NK-92 treated with Interleukin-12 subunit alpha and Interleukin-12 subunit beta, amount 100 ng/mL, for 24 hours (cell line): ENCODE data around the gene TMTC4.
"Not testable (repeated sequence)": the region's sequence is repeated elsewhere in the genome, so short reads cannot be mapped to it uniquely, and the experiment has no call there.

ENCODE experiments used
- DNase-seq: peaks from one replicate; lab custom pipeline; 2025; lab: John Stamatoyannopoulos, UW

The TMTC4 gene

DNA sequence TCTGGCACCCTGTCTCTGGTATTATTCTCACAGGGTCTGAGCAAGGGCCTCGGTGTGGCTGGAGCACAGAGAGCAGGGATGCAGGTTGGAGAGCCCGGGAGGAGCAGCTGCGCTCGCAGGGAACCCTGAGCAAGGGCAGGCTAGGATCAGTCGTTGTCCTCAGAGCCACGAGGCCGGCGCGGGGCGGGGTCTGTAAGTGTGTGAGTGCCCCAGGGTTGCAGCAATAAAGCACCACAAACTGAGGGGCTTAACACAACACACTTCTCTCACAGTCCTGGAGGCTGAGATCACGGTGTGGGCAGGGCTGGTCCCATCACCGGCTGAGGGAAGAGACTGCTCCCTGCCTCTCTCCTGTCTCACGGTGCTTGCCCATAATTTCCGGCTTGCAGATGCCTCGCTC lies 47.5 kb downstream of the TMTC4 start:
- DNase-seq: no peak

DNA sequence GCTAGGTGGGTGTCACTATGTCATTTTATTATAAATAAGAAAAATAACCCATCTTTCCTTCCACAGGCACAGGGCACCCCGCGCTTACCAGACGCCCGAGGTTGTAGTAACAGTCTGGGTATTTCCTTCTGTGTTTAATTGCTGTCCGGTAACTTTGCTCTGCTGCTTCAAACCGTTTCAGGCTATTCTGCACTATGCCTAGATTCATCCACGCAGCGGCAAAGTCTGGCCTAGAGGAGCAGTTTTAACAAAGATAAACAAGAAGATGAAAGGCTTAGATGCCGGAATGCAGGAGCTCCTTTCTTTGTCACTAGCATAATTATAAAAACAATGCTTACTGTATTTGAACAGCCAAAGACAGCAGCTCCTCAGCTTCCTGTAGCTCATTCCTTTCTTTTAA lies 49.1 kb downstream of the TMTC4 start:
- no peak for DNase-seq

DNA sequence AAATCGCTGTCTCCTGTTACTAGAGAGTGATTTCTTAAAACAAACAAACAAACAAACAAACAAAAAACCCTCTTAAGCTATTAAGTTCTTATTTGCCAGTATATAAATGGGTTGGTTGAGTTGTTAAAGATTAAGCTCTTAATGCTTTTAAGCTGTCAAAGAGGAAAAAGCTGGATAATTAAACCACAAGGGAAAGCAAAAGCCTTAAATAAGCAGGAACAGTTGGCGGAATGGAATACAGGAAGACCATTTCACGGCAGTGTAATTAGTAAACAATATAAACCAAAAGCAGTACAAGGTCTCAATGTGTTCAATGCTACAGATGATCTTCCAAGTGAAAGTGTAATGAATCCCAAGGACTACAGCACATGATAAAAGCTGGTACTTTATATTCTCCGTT lies 53.8 kb downstream of the TMTC4 start:
- no peak for DNase-seq

- DNase-seq: no peak
These were observed 54.7 kb downstream of the TMTC4 start for GRCh38 chr13:100619940-100620339.

DNA sequence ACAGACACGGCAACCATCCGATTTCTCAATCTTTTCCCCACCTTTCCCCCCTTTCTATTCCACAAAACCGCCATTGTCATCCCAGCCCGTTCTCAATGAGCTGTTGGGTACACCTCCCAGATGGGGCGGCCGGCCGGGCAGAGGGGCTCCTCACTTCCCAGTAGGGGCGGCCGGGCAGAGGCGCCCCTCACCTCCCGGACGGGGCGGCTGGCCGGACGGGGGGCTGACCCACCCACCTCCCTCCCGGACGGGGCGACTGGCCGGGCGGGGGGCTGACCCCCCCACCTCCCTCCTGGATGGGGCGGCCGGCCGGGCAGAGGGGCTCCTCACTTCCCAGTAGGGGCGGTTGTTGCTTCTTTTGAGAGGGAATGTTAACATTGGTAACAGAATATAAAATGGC lies 55.7 kb downstream of the TMTC4 start:
- not testable (repeated sequence) for DNase-seq

DNA sequence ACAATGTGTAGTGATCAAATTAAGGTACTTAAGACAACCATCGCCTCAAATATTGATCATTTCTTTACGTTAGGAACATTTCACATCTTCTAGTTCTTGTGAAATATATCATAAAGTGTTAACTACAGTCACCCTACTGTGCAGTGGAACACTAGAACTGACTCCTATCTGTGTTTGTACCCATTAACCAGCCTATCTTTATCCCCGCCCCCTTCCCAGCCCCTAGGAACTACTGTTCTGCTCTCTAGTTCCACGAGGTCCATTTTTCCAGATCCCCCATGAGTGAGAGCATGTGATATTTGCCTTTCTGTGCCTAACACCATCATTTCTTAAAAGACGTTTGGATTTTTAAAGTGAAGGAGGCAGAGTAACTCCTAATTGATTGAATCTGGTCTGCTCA lies 61.6 kb downstream of the TMTC4 start:
- no peak for DNase-seq

- DNase-seq: no peak
These were observed 62.7 kb downstream of the TMTC4 start for GRCh38 chr13:100611678-100612492.

DNA sequence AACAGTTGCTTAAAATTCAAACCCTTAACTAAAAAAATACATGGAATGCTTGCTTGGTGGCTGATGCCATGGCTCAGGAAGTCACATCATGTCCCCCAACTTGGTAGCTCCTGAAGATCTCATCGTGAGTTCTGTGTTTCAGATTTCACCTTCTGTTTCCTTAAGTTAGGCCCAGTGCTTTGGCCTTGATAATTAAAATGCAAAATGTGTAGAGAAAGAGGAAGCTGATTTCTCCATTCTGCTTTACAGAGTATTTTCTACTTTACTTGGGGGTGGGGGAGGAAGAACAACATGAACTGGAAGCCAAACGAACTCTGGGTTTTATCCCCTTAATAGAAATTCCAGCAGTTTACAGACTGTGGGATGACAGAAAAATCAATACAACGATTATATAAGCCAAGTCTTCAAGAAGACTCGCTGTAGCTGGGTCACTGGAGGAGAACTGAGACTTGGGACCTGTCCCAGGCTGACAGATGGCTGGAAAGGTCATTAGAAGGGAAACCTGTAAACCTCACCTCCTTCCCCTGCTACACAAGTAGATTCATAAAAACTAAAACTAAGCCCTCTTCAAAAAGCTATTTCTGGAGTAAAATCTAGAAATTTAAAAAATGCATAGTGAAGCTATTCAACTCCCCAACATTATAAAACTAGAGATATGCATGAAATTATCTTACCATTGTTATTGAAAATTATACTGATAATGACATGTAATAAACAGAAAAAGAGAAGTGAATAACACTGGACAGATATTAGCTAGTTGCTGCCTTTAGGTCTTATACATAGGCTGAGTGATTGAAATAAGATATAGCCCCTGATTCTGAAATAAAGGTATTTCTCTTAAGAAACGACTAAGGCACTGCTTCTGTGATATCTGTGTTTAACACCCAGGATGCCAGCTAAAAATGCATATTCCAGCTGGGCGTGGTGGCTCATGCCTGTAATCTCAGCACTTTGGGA lies 63.9 kb downstream of the TMTC4 start:
- DNase-seq: no peak

DNA sequence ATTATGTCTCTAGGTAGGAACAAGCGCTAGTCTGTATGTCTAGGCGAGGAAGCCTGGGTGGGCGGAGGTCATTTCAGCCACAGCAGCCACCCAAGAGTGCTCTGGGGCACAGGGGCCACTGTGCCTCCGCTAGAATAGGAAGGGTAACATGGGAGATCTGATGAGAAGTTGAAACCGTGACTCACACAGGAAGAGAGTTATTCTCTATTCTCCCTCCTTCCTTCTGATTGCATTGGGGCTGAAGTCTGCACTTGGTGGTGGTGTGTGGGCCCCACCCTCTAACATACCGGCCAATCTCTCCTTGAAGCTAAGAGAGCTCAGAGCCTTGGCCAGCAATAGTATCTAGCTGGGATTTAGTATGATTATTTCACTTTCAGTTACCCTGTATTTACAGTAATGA lies 65.7 kb downstream of the TMTC4 start:
- no peak for DNase-seq

DNA sequence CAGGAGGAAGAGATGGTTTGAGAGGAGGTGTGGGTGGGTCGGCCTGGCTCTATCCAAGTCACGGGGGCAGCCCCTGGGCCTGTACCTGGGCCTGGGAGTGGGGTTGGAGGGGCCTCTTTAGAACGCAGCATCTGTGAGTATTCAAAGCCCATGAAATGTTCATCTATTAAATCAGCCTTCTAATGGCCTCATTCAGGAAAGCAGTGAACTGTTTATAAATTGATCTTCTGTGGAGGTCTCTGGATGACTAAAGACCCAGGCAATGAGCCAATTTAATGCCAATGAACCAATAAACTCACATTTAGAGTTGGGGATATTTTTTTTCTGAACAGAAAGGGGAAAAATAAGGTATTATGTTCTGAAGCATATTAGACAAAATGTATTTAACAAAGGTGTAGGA lies 66.1 kb downstream of the TMTC4 start:
- no peak for DNase-seq

- DNase-seq: no peak
These were observed 69.5 kb downstream of the TMTC4 start for GRCh38 chr13:100604918-100605710.

GRCh38 chr13:100602493-100603111 lies 72.0 kb downstream of the TMTC4 start:
- no peak for DNase-seq

GRCh38 chr13:100601716-100602115 lies 72.9 kb downstream of the TMTC4 start:
- DNase-seq: no peak

GRCh38 chr13:100600915-100601314 lies 73.7 kb downstream of the TMTC4 start:
- no peak for DNase-seq

- DNase-seq: no peak
These were observed 74.1 kb downstream of the TMTC4 start for GRCh38 chr13:100600461-100600860.

DNA sequence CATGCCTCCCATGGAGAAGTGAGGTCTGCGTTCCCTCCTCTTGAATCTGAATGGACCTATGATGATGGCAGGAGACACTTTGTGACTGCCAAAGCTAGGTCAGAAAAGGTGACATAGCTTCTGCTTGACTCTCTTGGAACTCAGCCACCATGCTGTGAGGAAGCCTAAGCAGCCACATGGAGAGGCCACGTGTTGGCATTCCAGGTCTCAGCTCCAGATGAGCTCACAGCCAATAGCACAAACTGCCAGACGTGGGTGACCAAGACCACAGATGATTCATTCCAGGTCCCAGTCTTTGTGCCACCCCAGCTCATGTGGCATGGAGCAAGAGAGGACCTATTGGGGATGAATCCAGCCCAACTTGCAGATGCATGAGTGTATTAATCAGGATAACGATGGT lies 77.3 kb downstream of the TMTC4 start:
- no peak for DNase-seq

- DNase-seq: no peak
These were observed 78.1 kb downstream of the TMTC4 start for GRCh38 chr13:100596516-100596915.

GRCh38 chr13:100594731-100595130 lies 79.9 kb downstream of the TMTC4 start:
- no peak for DNase-seq

DNA sequence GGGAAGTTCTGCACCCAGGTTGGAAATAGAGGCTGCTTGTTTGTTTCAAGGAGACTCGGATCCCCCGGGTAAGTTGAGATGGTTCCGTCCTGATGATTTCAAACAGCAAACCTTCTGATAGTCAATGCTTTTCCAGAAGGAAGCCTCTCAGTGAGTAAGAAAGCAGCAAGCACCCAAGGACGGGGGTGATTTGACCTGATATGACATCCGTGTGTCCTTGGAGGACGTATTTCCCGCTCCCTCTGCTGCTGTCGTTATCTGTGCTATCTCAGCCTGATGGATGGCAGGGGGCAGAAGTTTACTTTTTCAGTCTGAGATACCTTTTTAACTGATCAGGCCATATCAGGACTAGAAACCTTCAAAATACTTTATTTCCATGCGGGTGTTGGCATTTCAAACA lies 80.3 kb downstream of the TMTC4 start:
- DNase-seq: no peak

- DNase-seq: no peak
These were observed 85.3 kb downstream of the TMTC4 start for GRCh38 chr13:100589178-100589725.
